A549 (cell line): ENCODE measurements around the gene SLTM.

Experiments used
- CEBPB ChIP-seq, 2 experiments: fragments of >200 bp in 1 of 2; sonication (Bioruptor Twin) in 1 of 2; formaldehyde crosslinking in 1 of 2; IDR thresholded peaks; 2 replicates each; pipeline ENCODE4 v1.6.1; 2012 to 2016
- MAZ ChIP-seq: fragments of 150-350 bp; IDR thresholded peaks from 2 replicates; pipeline ENCODE4 v1.6.1; 2014; ENCODE audit warnings: antibody characterized with exemption, low read depth, low read length, borderline replicate concordance

DNA sequence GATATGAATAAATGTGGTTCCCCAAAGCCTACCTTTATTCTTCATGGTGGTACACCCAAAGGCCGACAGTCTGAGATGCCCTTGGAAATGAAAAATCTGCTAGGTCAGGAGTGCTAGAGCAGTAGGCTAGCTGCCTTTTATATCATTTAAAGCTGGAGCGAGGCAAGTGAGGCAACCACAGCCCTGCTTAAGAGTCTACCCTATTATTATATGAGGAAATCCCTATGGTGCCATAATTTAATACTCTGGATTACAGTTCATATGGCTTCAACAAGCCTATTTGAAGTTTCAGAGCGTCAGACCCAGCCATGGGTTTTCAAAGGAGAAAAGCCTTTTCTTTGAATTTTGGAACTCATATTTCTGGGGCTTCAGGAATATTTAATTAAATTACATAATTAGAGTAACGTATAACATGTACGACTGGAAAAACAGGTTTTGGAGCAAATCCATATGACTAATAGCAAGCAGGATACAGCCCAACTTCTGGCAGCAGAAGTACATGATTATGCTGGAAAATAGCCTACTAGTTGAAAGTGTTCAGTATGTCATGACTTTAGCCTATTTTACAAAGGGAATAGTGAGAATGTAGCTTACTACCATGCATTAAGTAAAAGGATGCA lies 18.0 kb upstream of the SLTM start:
- TF ChIP-seq MAZ = no peak
- TF ChIP-seq CEBPB (IDR thresholded peaks at IDR 0.05) = no peak
